HEK293 (cell line): ENCODE results near the gene HDDC3.

ENCODE experiments used
- GLI4 ChIP-seq: fragments of 450-650 bp; formaldehyde crosslinking; IDR thresholded peaks from 2 replicates; pipeline ENCODE4 v1.5.1; 2016; ENCODE audit warnings: missing biosample characterization, missing genetic modification characterization
- KLF9 ChIP-seq: fragments of 450-650 bp; formaldehyde crosslinking; IDR thresholded peaks from 2 replicates; pipeline ENCODE4 v1.5.1; 2016; ENCODE audit warnings: missing biosample characterization, missing genetic modification characterization, low read depth
- RBAK ChIP-seq: fragments of 450-650 bp; formaldehyde crosslinking; IDR thresholded peaks from 2 replicates; pipeline ENCODE4 v1.5.1; 2016; ENCODE audit warnings: missing biosample characterization, missing genetic modification characterization
- SP2 ChIP-seq: fragments of 450-650 bp; formaldehyde crosslinking; IDR thresholded peaks from 2 replicates; pipeline ENCODE4 v1.5.1; 2016; ENCODE audit warnings: missing biosample characterization, missing genetic modification characterization
- SP7 ChIP-seq: fragments of 450-650 bp; formaldehyde crosslinking; IDR thresholded peaks from 2 replicates; pipeline ENCODE4 v1.5.1; 2016; ENCODE audit warnings: missing biosample characterization, missing genetic modification characterization
- YY2 ChIP-seq: fragments of 450-650 bp; formaldehyde crosslinking; IDR thresholded peaks from 2 replicates; pipeline ENCODE4 v1.5.1; 2016; ENCODE audit warnings: missing biosample characterization, missing genetic modification characterization
- ZEB2 ChIP-seq: fragments of 450-650 bp; formaldehyde crosslinking; IDR thresholded peaks from 2 replicates; pipeline ENCODE4 v1.5.1; 2016; ENCODE audit warnings: missing biosample characterization, missing genetic modification characterization
- ZFP69B ChIP-seq: fragments of 450-650 bp; formaldehyde crosslinking; IDR thresholded peaks from 2 replicates; pipeline ENCODE4 v1.5.1; 2016; ENCODE audit warnings: missing biosample characterization, missing genetic modification characterization
- ZNF114 ChIP-seq: fragments of 450-650 bp; formaldehyde crosslinking; IDR thresholded peaks from 2 replicates; pipeline ENCODE4 v1.5.0; 2017; ENCODE audit warnings: missing biosample characterization, missing genetic modification characterization
- ZNF140 ChIP-seq: fragments of 450-650 bp; formaldehyde crosslinking; IDR thresholded peaks from 2 replicates; pipeline ENCODE4 v1.5.1; 2016; ENCODE audit warnings: missing biosample characterization, missing genetic modification characterization
- ZNF174 ChIP-seq: fragments of 450-650 bp; formaldehyde crosslinking; IDR thresholded peaks from 2 replicates; pipeline ENCODE4 v1.5.0; 2017; ENCODE audit warnings: missing biosample characterization, mild to moderate bottlenecking, missing genetic modification characterization
- ZNF19 ChIP-seq: fragments of 450-650 bp; formaldehyde crosslinking; IDR thresholded peaks from 2 replicates; pipeline ENCODE4; 2016; ENCODE audit warnings: missing biosample characterization, missing genetic modification characterization, low read depth
- ZNF214 ChIP-seq: fragments of 450-650 bp; formaldehyde crosslinking; IDR thresholded peaks from 2 replicates; pipeline ENCODE4 v1.5.1; 2017; ENCODE audit warnings: missing biosample characterization, mild to moderate bottlenecking, missing genetic modification characterization, borderline replicate concordance
- ZNF221 ChIP-seq: fragments of 450-650 bp; formaldehyde crosslinking; IDR thresholded peaks from 2 replicates; pipeline ENCODE4 v1.5.1; 2017; ENCODE audit warnings: missing biosample characterization, missing genetic modification characterization, borderline replicate concordance
- ZNF24 ChIP-seq: fragments of 450-650 bp; formaldehyde crosslinking; IDR thresholded peaks from 2 replicates; pipeline ENCODE4 v1.5.1; 2016; ENCODE audit warnings: missing biosample characterization, missing genetic modification characterization
- ZNF302 ChIP-seq: fragments of 450-650 bp; formaldehyde crosslinking; IDR thresholded peaks from 2 replicates; pipeline ENCODE4 v1.5.1; 2016; ENCODE audit warnings: missing biosample characterization, missing genetic modification characterization, low read depth
- ZNF354C ChIP-seq: fragments of 450-650 bp; formaldehyde crosslinking; IDR thresholded peaks from 2 replicates; pipeline ENCODE4 v1.5.1; 2016; ENCODE audit warnings: missing biosample characterization, missing genetic modification characterization, low read depth, borderline replicate concordance
- ZNF521 ChIP-seq: fragments of 450-650 bp; formaldehyde crosslinking; IDR thresholded peaks from 2 replicates; pipeline ENCODE4 v1.5.1; 2017; ENCODE audit warnings: missing biosample characterization, mild to moderate bottlenecking, missing genetic modification characterization
- ZNF629 ChIP-seq: fragments of 450-650 bp; formaldehyde crosslinking; IDR thresholded peaks from 2 replicates; pipeline ENCODE4 v1.5.1; 2017; ENCODE audit warnings: missing biosample characterization, missing genetic modification characterization
- ZNF677 ChIP-seq: fragments of 450-650 bp; IDR thresholded peaks from 2 replicates; pipeline ENCODE4 v1.5.0; 2018; ENCODE audit warnings: missing biosample characterization, mild to moderate bottlenecking, missing genetic modification characterization, moderate library complexity
- TF ChIP-seq, protein P1 (sequence below): fragments of 450-650 bp; formaldehyde crosslinking; IDR thresholded peaks from 2 replicates; pipeline ENCODE4 v1.5.1; 2016; ENCODE audit warnings: missing biosample characterization, missing genetic modification characterization
- TF ChIP-seq, protein P2 (sequence below): sonication (generic); formaldehyde crosslinking; IDR thresholded peaks from 2 replicates; pipeline ENCODE4 v1.8.1; 2022; ENCODE audit warnings: mild to moderate bottlenecking, moderate library complexity, missing genetic modification reagents
- TF ChIP-seq, protein P3 (sequence below): fragments of 450-650 bp; formaldehyde crosslinking; IDR thresholded peaks from 2 replicates; pipeline ENCODE4 v1.5.1; 2016; ENCODE audit warnings: missing biosample characterization, missing genetic modification characterization
- TF ChIP-seq, protein P4 (sequence below): fragments of 450-650 bp; formaldehyde crosslinking; optimal IDR thresholded peaks from 2 replicates; pipeline ENCODE3; 2016; ENCODE audit warnings: missing biosample characterization, mild to moderate bottlenecking, missing genetic modification characterization
- TF ChIP-seq, protein P5 (sequence below): fragments of 450-650 bp; formaldehyde crosslinking; IDR thresholded peaks from 2 replicates; pipeline ENCODE4 v1.5.1; 2016; ENCODE audit warnings: missing biosample characterization, missing genetic modification characterization
- TF ChIP-seq, protein P6 (sequence below): fragments of 450-650 bp; formaldehyde crosslinking; IDR thresholded peaks from 2 replicates; pipeline ENCODE4 v1.5.1; 2016; ENCODE audit warnings: missing biosample characterization, missing genetic modification characterization

Gene HDDC3

DNA sequence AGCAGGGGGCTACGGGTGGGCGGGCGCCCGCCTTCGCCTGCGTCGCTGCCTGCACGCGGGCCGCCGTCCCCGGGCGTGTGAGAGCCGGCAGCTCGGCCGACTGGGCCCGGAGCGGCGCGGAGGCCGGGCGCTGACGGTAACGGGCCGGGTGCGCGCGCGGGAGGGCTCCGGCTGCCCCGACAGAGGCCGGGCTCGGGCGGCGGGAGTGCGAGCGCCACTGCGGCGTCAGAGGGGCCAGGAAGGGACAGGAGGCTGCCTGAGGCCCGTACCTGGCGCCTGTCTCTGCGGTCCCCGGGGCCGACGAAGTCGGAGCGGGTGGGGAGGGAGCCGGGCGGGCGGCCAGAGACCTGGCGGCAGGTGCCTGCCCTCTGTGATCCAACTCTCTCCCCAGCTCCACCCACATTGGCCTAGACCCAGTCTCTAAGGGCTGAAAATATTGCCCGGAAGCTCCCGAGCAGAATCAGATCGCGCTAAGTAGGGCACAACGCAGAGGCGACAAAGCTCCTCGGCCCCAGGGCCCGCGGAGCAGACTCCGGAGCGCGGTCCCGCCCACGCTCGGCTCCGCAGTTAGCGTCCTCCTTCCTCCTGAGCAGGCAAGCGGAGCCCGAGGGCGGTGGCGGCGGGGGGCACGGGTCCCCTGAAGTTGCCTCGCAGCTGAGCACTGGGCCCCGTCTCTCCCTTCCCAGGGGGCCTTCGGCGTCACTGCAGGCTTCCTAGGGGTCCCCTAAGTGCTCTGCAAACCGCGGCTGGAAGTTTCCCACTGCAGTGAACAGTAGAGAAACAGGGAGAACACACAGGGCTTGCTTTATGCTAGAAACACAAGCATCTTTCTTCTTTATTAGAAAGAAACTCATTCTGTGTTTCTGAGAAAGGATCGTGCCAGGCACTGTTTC, 29.3 kb downstream of the HDDC3 start, which contains the start of gene MAN2A2 (continued):
- TF ChIP-seq, protein P1, sequence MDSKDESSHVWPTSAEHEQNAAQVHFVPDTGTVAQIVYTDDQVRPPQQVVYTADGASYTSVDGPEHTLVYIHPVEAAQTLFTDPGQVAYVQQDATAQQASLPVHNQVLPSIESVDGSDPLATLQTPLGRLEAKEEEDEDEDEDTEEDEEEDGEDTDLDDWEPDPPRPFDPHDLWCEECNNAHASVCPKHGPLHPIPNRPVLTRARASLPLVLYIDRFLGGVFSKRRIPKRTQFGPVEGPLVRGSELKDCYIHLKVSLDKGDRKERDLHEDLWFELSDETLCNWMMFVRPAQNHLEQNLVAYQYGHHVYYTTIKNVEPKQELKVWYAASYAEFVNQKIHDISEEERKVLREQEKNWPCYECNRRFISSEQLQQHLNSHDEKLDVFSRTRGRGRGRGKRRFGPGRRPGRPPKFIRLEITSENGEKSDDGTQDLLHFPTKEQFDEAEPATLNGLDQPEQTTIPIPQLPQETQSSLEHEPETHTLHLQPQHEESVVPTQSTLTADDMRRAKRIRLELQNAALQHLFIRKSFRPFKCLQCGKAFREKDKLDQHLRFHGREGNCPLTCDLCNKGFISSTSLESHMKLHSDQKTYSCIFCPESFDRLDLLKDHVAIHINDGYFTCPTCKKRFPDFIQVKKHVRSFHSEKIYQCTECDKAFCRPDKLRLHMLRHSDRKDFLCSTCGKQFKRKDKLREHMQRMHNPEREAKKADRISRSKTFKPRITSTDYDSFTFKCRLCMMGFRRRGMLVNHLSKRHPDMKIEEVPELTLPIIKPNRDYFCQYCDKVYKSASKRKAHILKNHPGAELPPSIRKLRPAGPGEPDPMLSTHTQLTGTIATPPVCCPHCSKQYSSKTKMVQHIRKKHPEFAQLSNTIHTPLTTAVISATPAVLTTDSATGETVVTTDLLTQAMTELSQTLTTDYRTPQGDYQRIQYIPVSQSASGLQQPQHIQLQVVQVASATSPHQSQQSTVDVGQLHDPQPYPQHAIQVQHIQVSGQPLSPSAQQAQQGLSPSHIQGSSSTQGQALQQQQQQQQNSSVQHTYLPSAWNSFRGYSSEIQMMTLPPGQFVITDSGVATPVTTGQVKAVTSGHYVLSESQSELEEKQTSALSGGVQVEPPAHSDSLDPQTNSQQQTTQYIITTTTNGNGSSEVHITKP (tag by site-specific recombination) = peak; percentile 23; the same call in 1 of the 2 replicates
- TF ChIP-seq, protein P2, sequence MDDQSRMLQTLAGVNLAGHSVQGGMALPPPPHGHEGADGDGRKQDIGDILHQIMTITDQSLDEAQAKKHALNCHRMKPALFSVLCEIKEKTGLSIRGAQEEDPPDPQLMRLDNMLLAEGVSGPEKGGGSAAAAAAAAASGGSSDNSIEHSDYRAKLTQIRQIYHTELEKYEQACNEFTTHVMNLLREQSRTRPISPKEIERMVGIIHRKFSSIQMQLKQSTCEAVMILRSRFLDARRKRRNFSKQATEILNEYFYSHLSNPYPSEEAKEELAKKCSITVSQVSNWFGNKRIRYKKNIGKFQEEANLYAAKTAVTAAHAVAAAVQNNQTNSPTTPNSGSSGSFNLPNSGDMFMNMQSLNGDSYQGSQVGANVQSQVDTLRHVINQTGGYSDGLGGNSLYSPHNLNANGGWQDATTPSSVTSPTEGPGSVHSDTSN (CRISPR knock-in tag) = peak; percentile 63; the same call in 1 of the 2 replicates
- TF ChIP-seq ZNF629 (tag by site-specific recombination) (0 out of 2 replicates have a peak, but pooled peaks have one; percentile 21), ZNF302 (tag by site-specific recombination) (no peak), ZNF677 (tag by site-specific recombination) (no peak), RBAK (tag by site-specific recombination) (no peak), ZNF354C (tag by site-specific recombination) (no peak), KLF9 (peak; percentile 64; the same call in 1 of the 2 replicates), ZNF174 (tag by site-specific recombination) (no peak), ZNF521 (tag by site-specific recombination) (no peak), ZNF140 (no peak), ZFP69B (tag by site-specific recombination) (no peak), ZEB2 (tag by site-specific recombination) (peak; percentile 72), ZNF19 (tag by site-specific recombination) (no peak), SP2 (peak; percentile 63), GLI4 (no peak), YY2 (tag by site-specific recombination) (no peak), ZNF221 (tag by site-specific recombination) (no peak), ZNF214 (tag by site-specific recombination) (no peak), ZNF114 (tag by site-specific recombination) (no peak), ZNF24 (tag by site-specific recombination) (no peak), SP7 (peak; percentile 24; the same call in 1 of the 2 replicates)
- TF ChIP-seq, protein P3, sequence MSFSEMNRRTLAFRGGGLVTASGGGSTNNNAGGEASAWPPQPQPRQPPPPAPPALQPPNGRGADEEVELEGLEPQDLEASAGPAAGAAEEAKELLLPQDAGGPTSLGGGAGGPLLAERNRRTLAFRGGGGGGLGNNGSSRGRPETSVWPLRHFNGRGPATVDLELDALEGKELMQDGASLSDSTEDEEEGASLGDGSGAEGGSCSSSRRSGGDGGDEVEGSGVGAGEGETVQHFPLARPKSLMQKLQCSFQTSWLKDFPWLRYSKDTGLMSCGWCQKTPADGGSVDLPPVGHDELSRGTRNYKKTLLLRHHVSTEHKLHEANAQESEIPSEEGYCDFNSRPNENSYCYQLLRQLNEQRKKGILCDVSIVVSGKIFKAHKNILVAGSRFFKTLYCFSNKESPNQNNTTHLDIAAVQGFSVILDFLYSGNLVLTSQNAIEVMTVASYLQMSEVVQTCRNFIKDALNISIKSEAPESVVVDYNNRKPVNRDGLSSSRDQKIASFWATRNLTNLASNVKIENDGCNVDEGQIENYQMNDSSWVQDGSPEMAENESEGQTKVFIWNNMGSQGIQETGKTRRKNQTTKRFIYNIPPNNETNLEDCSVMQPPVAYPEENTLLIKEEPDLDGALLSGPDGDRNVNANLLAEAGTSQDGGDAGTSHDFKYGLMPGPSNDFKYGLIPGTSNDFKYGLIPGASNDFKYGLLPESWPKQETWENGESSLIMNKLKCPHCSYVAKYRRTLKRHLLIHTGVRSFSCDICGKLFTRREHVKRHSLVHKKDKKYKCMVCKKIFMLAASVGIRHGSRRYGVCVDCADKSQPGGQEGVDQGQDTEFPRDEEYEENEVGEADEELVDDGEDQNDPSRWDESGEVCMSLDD (tag by site-specific recombination) = no peak
- TF ChIP-seq, protein P4, sequence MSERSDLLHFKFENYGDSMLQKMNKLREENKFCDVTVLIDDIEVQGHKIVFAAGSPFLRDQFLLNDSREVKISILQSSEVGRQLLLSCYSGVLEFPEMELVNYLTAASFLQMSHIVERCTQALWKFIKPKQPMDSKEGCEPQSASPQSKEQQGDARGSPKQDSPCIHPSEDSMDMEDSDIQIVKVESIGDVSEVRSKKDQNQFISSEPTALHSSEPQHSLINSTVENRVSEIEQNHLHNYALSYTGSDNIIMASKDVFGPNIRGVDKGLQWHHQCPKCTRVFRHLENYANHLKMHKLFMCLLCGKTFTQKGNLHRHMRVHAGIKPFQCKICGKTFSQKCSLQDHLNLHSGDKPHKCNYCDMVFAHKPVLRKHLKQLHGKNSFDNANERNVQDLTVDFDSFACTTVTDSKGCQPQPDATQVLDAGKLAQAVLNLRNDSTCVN (tag by site-specific recombination) = peak; percentile 86
- TF ChIP-seq, protein P5, sequence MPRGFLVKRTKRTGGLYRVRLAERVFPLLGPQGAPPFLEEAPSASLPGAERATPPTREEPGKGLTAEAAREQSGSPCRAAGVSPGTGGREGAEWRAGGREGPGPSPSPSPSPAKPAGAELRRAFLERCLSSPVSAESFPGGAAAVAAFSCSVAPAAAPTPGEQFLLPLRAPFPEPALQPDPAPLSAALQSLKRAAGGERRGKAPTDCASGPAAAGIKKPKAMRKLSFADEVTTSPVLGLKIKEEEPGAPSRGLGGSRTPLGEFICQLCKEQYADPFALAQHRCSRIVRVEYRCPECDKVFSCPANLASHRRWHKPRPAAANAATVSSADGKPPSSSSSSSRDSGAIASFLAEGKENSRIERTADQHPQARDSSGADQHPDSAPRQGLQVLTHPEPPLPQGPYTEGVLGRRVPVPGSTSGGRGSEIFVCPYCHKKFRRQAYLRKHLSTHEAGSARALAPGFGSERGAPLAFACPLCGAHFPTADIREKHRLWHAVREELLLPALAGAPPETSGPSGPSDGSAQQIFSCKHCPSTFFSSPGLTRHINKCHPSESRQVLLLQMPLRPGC = 0 out of 2 replicates have a peak, but pooled peaks have one; percentile 47
- TF ChIP-seq, protein P6, sequence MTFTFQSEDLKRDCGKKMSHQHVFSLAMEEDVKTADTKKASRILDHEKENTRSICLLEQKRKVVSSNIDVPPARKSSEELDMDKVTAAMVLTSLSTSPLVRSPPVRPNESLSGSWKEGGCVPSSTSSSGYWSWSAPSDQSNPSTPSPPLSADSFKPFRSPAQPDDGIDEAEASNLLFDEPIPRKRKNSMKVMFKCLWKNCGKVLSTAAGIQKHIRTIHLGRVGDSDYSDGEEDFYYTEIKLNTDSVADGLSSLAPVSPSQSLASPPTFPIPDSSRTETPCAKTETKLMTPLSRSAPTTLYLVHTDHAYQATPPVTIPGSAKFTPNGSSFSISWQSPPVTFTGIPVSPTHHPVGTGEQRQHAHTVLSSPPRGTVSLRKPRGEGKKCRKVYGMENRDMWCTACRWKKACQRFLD (tag by site-specific recombination) = no peak
